ENCODE data around the gene RAB15. TPM values are rescaled to one million over a fixed set of nuclear protein-coding genes. Genes with fewer than 3 reads are reported as not detected.

RAB15 gene
- total RNA-seq, 1 experiment from 2014 or later: 0.28 TPM

DNA sequence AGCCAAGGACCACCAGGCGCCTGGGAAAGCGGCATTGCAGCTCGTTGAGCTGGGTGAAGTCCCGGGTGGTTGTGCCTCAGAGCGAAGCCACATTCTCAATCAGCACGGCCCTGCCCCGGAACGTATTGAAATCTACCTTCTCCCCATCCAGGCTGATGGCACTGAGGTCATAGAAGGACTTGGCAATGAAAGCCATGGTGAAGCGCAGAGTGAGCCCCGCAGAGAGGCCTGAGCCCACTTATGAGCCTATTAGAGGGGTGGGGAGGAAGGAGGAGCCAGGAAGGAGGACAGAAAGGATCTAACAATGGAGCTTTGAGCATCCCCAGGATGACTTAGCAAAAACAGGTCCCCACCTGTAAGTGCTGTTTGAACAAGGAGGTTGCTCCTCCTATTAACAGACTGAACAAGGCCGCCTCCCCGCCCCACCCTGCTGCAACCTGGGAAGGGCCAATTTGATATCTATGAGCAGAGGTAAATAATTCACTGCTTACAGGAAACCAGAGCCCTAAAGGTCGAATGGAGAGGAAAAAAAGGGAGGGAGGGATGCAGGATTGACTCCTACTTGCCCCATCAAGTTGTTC lies 29.5 kb downstream of the RAB15 start, which contains the start of gene GPX2:
Gene GPX2 (minus strand): TSS at position 215 of the 581 bp plus-strand sequence. CDS start 19 bp downstream, at position 196.
- peak within 1 kb of the TSS; percentile 22 for H3K27ac Mint-ChIP-seq (ENCODE audit: low read depth, unreplicated experiment)
- intact Hi-C loops (cut with micrococcal nuclease): no loop called here
- no peaks in the 10 kb centered on the region for H3K4me1 Mint-ChIP-seq (ENCODE audit: insufficient read depth, unreplicated experiment)
- TF ChIP-seq CTCF (IDR thresholded peaks at IDR 0.05; ENCODE audit: unreplicated experiment): no peak
- no peaks in the 10 kb centered on the region for H3K9me3 Mint-ChIP-seq (ENCODE audit: unreplicated experiment)
- BruUV-seq (replicated peaks): no TSS peak
- ChIA-PET CTCF (interaction anchor here (1.5 kb wide), 1 partner anchor 14 kb away, joined by 6 read pairs; no protein-coding TSS in a partner anchor), POLR2A (no interaction called here)
- no peaks in the 10 kb centered on the region for H3K27me3 Mint-ChIP-seq (ENCODE audit: insufficient read depth, unreplicated experiment)
- H3K4me3 Mint-ChIP-seq (ENCODE audit: unreplicated experiment): no peak within 1 kb of the TSS
- no peak for DNase-seq (ENCODE audit: unreplicated experiment)
- peaks cover 36% of the 10 kb centered on the region for H3K36me3 Mint-ChIP-seq (ENCODE audit: insufficient read depth, unreplicated experiment)

DNA sequence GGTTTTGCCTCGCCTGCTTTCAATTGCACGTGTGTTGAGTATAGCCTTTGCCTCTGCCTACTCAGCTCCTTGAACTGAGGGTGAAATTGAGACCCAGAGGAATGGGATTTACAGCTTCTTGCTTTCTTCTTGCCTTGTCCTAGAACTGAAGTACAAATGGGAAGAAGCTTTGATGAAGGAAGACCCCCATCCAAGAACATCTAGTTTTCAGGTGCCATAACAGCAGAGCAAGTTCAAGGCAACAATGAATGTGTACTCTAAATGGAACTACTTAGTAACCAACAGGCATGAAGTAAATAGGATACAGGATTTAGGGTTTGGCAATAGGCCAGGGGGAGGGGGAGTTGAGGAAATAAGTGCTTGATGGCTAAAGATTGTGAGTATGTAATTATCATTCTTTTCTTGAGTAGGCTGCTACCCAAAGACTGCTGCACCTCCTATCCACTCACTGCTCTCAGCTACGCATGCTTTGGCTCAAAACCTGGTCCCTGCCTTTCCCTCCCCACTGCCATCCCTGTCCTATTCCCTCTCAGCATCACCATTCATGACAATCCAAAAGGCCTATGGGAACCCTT lies 31.7 kb downstream of the RAB15 start:
- Mint-ChIP-seq H3K9me3 (ENCODE audit: unreplicated experiment) (no peaks in the 10 kb centered on the region), H3K4me3 (ENCODE audit: unreplicated experiment) (no peak overlapping the region), H3K4me1 (ENCODE audit: insufficient read depth, unreplicated experiment) (no peaks in the 10 kb centered on the region), H3K36me3 (ENCODE audit: insufficient read depth, unreplicated experiment) (peaks cover 46% of the 10 kb centered on the region), H3K27me3 (ENCODE audit: insufficient read depth, unreplicated experiment) (no peaks in the 10 kb centered on the region), H3K27ac (ENCODE audit: low read depth, unreplicated experiment) (no peak overlapping the region)
- ChIA-PET CTCF (interaction anchor here (0.6 kb wide), 3 partner anchors 44 to 775 kb away, joined by 3 read pairs; no protein-coding TSS in a partner anchor), POLR2A (no interaction called here)
- no peak for TF ChIP-seq CTCF (IDR thresholded peaks at IDR 0.05; ENCODE audit: unreplicated experiment)
- DNase-seq (ENCODE audit: unreplicated experiment): no peak
- intact Hi-C loops (cut with micrococcal nuclease): no loop called here
- BruUV-seq (replicated peaks): no TSS peak

DNA sequence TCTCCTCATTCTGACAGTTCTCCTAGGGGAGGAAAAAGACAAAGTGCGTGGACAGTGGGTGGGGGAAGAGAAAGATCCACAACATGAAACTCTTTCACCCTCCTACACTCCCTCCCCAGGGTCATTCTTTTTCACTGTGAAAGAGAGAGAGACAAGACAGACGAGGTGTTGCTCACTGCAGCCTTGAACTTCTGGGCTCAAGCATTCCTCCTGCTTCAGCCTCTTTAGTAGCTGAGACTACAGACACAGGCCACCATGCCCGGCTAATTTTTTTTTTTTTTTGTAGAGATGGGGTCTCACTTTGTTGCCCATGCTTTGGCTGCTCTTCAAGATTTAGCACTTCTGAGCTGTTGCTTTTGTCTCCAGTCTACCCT lies 32.3 kb downstream of the RAB15 start:
- ChIA-PET POLR2A (no interaction called here), CTCF (interaction anchor here (0.6 to 1.4 kb wide), 4 partner anchors 45 to 775 kb away, joined by 3 read pairs; no protein-coding TSS in a partner anchor)
- peaks cover 49% of the 10 kb centered on the region for H3K36me3 Mint-ChIP-seq (ENCODE audit: insufficient read depth, unreplicated experiment)
- BruUV-seq (replicated peaks): no TSS peak
- no peaks in the 10 kb centered on the region for H3K4me1 Mint-ChIP-seq (ENCODE audit: insufficient read depth, unreplicated experiment)
- no peak overlapping the region for H3K27ac Mint-ChIP-seq (ENCODE audit: low read depth, unreplicated experiment)
- no peaks in the 10 kb centered on the region for H3K27me3 Mint-ChIP-seq (ENCODE audit: insufficient read depth, unreplicated experiment)
- no peak overlapping the region for H3K4me3 Mint-ChIP-seq (ENCODE audit: unreplicated experiment)
- DNase-seq (ENCODE audit: unreplicated experiment): no peak
- H3K9me3 Mint-ChIP-seq (ENCODE audit: unreplicated experiment): no peaks in the 10 kb centered on the region
- intact Hi-C loops (cut with micrococcal nuclease): no loop called here
- no peak for TF ChIP-seq CTCF (IDR thresholded peaks at IDR 0.05; ENCODE audit: unreplicated experiment)

DNA sequence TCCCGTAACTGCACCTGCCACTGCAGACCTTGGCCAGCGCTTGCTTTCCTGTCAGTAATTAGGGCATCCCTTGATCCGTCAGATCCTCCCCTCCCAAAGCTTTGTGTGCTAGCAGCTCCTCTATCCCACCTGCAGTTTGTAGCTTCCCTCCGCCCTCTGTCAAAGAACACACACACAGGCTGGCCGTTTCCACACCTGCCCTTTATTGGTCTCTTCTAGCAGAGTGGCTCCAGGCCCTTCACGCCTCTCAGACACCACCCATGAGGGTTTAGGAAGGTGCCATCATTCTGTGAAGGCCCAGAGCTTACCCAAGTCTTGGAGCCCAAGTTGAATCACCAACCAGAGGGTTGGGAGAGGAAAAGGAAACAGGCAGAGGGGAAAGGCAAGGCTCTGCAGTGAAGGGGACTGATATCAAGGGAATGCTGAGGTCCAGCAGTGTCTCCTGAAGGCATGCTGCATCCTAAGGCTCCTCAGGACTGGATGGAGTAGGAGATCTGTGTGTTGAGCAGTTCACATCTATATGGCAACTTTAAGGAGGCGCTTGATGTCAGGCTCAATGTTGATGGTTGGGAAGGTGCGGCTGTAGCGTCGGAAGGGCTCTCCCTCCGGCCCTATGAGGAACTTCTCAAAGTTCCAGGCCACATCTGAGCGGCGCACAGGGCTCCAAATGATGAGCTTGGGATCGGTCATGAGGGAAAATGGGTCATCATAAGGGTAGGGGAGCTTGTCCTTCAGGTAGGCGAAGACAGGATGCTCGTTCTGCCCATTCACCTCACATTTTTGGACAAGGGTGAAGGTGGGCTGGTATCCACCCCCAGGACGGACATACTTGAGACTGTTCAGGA lies 32.9 kb downstream of the RAB15 start:
- intact Hi-C loops (cut with micrococcal nuclease): no loop called here
- no peak for DNase-seq (ENCODE audit: unreplicated experiment)
- H3K27ac Mint-ChIP-seq (ENCODE audit: low read depth, unreplicated experiment): no peak overlapping the region
- no peak overlapping the region for H3K4me3 Mint-ChIP-seq (ENCODE audit: unreplicated experiment)
- ChIA-PET POLR2A (interaction anchor here (0.5 to 0.7 kb wide), 3 partner anchors 14 to 236 kb away, joined by 3 read pairs; no protein-coding TSS in a partner anchor), CTCF (interaction anchor here (0.6 to 1.4 kb wide), 7 partner anchors 22 to 496 kb away, joined by 3 to 4 read pairs (median 3); no protein-coding TSS in a partner anchor)
- no peaks in the 10 kb centered on the region for H3K4me1 Mint-ChIP-seq (ENCODE audit: insufficient read depth, unreplicated experiment)
- no peaks in the 10 kb centered on the region for H3K9me3 Mint-ChIP-seq (ENCODE audit: unreplicated experiment)
- peaks cover 49% of the 10 kb centered on the region for H3K36me3 Mint-ChIP-seq (ENCODE audit: insufficient read depth, unreplicated experiment)
- no TSS peak for BruUV-seq (replicated peaks)
- no peaks in the 10 kb centered on the region for H3K27me3 Mint-ChIP-seq (ENCODE audit: insufficient read depth, unreplicated experiment)
- no peak for TF ChIP-seq CTCF (IDR thresholded peaks at IDR 0.05; ENCODE audit: unreplicated experiment)

All from MCF 10A (cell line).